ENCODE results near the gene CERS3.

The CERS3 gene

GRCh38 chr15:100385300-100386050, 143.3 kb downstream of the CERS3 start:
- H2AFZ ChIP-seq (ENCODE audit: low read length) = no peak overlapping the region
- peaks cover 20% of the 10 kb centered on the region; the same call in 1 of the 2 replicates for H3K9me3 ChIP-seq (ENCODE audit: insufficient read depth, low read depth, low read length)
- H3K36me3 ChIP-seq (ENCODE audit: insufficient read depth, low read length) = no peaks in the 10 kb centered on the region
- H3K9ac ChIP-seq (ENCODE audit: low read depth, low read length, poor library complexity, severe bottlenecking) = no peak overlapping the region
- no peaks in the 10 kb centered on the region for H3F3A ChIP-seq (ENCODE audit: low read depth)
- no peaks in the 10 kb centered on the region for H3K27me3 ChIP-seq (ENCODE audit: insufficient read depth, low read length, poor library complexity, severe bottlenecking)
- no peak overlapping the region for H3K4me3 ChIP-seq (ENCODE audit: low read length, poor library complexity, severe bottlenecking)
- no peaks in the 10 kb centered on the region for H3K4me1 ChIP-seq (ENCODE audit: insufficient read depth, low read length, poor library complexity, severe bottlenecking)
- H4K20me1 ChIP-seq (ENCODE audit: insufficient read depth, low read length, poor library complexity, severe bottlenecking) = no peaks in the 10 kb centered on the region
- H3K79me2 ChIP-seq (ENCODE audit: insufficient read depth, low read length) = no peaks in the 10 kb centered on the region
- H3K4me2 ChIP-seq (ENCODE audit: low read depth, low read length, poor library complexity, severe bottlenecking) = no peak overlapping the region
- H3K9me2 ChIP-seq (replicated peaks; ENCODE audit: low read depth, low read length) = no peaks in the 10 kb centered on the region
- TF ChIP-seq EZH2phosphoT487 (IDR thresholded peaks at IDR 0.05; ENCODE audit: borderline replicate concordance) = no peak

GRCh38 chr15:100384108-100384410, 144.7 kb downstream of the CERS3 start:
- no peaks in the 10 kb centered on the region for H3K36me3 ChIP-seq (ENCODE audit: insufficient read depth, low read length)
- H3K9me3 ChIP-seq (ENCODE audit: insufficient read depth, low read depth, low read length) = peaks cover 20% of the 10 kb centered on the region; the same call in 1 of the 2 replicates
- no peaks in the 10 kb centered on the region for H3K27me3 ChIP-seq (ENCODE audit: insufficient read depth, low read length, poor library complexity, severe bottlenecking)
- no peaks in the 10 kb centered on the region for H3K79me2 ChIP-seq (ENCODE audit: insufficient read depth, low read length)
- no peak overlapping the region for H3K9ac ChIP-seq (ENCODE audit: low read depth, low read length, poor library complexity, severe bottlenecking)
- no peaks in the 10 kb centered on the region for H3K4me1 ChIP-seq (ENCODE audit: insufficient read depth, low read length, poor library complexity, severe bottlenecking)
- H2AFZ ChIP-seq (ENCODE audit: low read length) = no peak overlapping the region
- no peak overlapping the region for H3K4me2 ChIP-seq (ENCODE audit: low read depth, low read length, poor library complexity, severe bottlenecking)
- TF ChIP-seq CTCF (conservative IDR thresholded peaks at IDR 0.05; ENCODE audit: low read length) (no peak), EZH2phosphoT487 (IDR thresholded peaks at IDR 0.05; ENCODE audit: borderline replicate concordance) (no peak)
- H3F3A ChIP-seq (ENCODE audit: low read depth) = no peaks in the 10 kb centered on the region
- no peak overlapping the region for H3K4me3 ChIP-seq (ENCODE audit: low read length, poor library complexity, severe bottlenecking)
- no peaks in the 10 kb centered on the region for H3K9me2 ChIP-seq (replicated peaks; ENCODE audit: low read depth, low read length)
- H4K20me1 ChIP-seq (ENCODE audit: insufficient read depth, low read length, poor library complexity, severe bottlenecking) = no peaks in the 10 kb centered on the region

GRCh38 chr15:100383302-100384107, 145.2 kb downstream of the CERS3 start:
- Histone ChIP-seq H3K9me3 (ENCODE audit: insufficient read depth, low read depth, low read length) (peaks cover 20% of the 10 kb centered on the region; the same call in 1 of the 2 replicates), H3K36me3 (ENCODE audit: insufficient read depth, low read length) (no peaks in the 10 kb centered on the region), H3K4me1 (ENCODE audit: insufficient read depth, low read length, poor library complexity, severe bottlenecking) (no peaks in the 10 kb centered on the region)

More at GRCh38 chr15:100383302-100384107, 145.2 kb downstream of the CERS3 start:
- no peaks in the 10 kb centered on the region for H3K9me2 ChIP-seq (replicated peaks; ENCODE audit: low read depth, low read length)
- H3F3A ChIP-seq (ENCODE audit: low read depth) = no peaks in the 10 kb centered on the region
- no peak overlapping the region for H3K4me3 ChIP-seq (ENCODE audit: low read length, poor library complexity, severe bottlenecking)
- no peak overlapping the region for H3K4me2 ChIP-seq (ENCODE audit: low read depth, low read length, poor library complexity, severe bottlenecking)
- peak; percentile 67 for TF ChIP-seq CTCF (conservative IDR thresholded peaks at IDR 0.05; ENCODE audit: low read length)
- no peak for TF ChIP-seq EZH2phosphoT487 (IDR thresholded peaks at IDR 0.05; ENCODE audit: borderline replicate concordance)
- no peaks in the 10 kb centered on the region for H4K20me1 ChIP-seq (ENCODE audit: insufficient read depth, low read length, poor library complexity, severe bottlenecking)
- no peaks in the 10 kb centered on the region for H3K27me3 ChIP-seq (ENCODE audit: insufficient read depth, low read length, poor library complexity, severe bottlenecking)
- no peak overlapping the region for H3K9ac ChIP-seq (ENCODE audit: low read depth, low read length, poor library complexity, severe bottlenecking)
- no peak overlapping the region for H2AFZ ChIP-seq (ENCODE audit: low read length)
- no peaks in the 10 kb centered on the region for H3K79me2 ChIP-seq (ENCODE audit: insufficient read depth, low read length)
